GM19463 (cell line): ENCODE data around the gene PDHX.
"Not testable (repeated sequence)": the region's sequence is repeated elsewhere in the genome, so short reads cannot be mapped to it uniquely, and the experiment has no call there.

Experiments used
- ATAC-seq: cut with Tn5 transposase; IDR thresholded peaks from one replicate; pipeline ENCODE4 v1.9.1; 2021; ENCODE audit warnings: mild to moderate bottlenecking, moderate library complexity; ENCODE audit not compliant: unreplicated experiment

PDHX gene

GRCh38 chr11:34910817-34911216 lies 5.6 kb upstream of the PDHX start:
- ATAC-seq: peak; percentile 59

- no peak for ATAC-seq
Measured at GRCh38 chr11:34911676-34912075, 4.7 kb upstream of the PDHX start.

- not testable (repeated sequence) for ATAC-seq
Measured at GRCh38 chr11:34913556-34913955, 2.9 kb upstream of the PDHX start.

GRCh38 chr11:34915136-34916014 lies 1.0 kb upstream of the PDHX start:
- peak; percentile 2 for ATAC-seq

GRCh38 chr11:34916843-34917770 lies 689 bp downstream of the PDHX start:
- no peak for ATAC-seq

- ATAC-seq: no peak
Measured at GRCh38 chr11:34921156-34921555, 4.7 kb downstream of the PDHX start.

- no peak for ATAC-seq
Measured at GRCh38 chr11:34924714-34925113, 8.3 kb downstream of the PDHX start.

GRCh38 chr11:34926101-34926830 lies 9.8 kb downstream of the PDHX start:
- ATAC-seq: no peak

GRCh38 chr11:34926831-34927132 lies 10.4 kb downstream of the PDHX start:
- ATAC-seq: no peak

- ATAC-seq: no peak
Measured at GRCh38 chr11:34928268-34928959, 12.0 kb downstream of the PDHX start.

GRCh38 chr11:34928960-34929680 lies 12.7 kb downstream of the PDHX start:
- no peak for ATAC-seq

- no peak for ATAC-seq
Measured at GRCh38 chr11:34929794-34930763, 13.7 kb downstream of the PDHX start.

- ATAC-seq: no peak
Measured at GRCh38 chr11:34936945-34937629, 20.7 kb downstream of the PDHX start.

GRCh38 chr11:34938611-34939010 lies 22.2 kb downstream of the PDHX start:
- no peak for ATAC-seq

- ATAC-seq: no peak
Measured at GRCh38 chr11:34940026-34940677, 23.7 kb downstream of the PDHX start.

- ATAC-seq: no peak
Measured at GRCh38 chr11:34941688-34942087, 25.3 kb downstream of the PDHX start.

- ATAC-seq: no peak
Measured at GRCh38 chr11:34944692-34945091, 28.3 kb downstream of the PDHX start.

- ATAC-seq: no peak
Measured at GRCh38 chr11:34948696-34949095, 32.3 kb downstream of the PDHX start.
